C4-2B (cell line): ENCODE results near the gene IRGC.

Source experiments
- CTCF ChIP-seq: fragments of 450-650 bp; conservative IDR thresholded peaks from 2 replicates; pipeline ENCODE4 v1.5.1; 2017; ENCODE audit warnings: mild to moderate bottlenecking
- ZFX ChIP-seq: fragments of 450-650 bp; IDR thresholded peaks from 2 replicates; pipeline ENCODE4 v1.6.1; 2017

GRCh38 chr19:43765109-43765876 is 49.4 kb downstream of the IRGC start:
- no peak for TF ChIP-seq CTCF
- TF ChIP-seq ZFX: no peak
